Stimulated activated CD8-positive, alpha-beta memory T cell treated with anti-CD3 and anti-CD28 coated beads, Interleukin-12 subunit alpha, Interleukin-12 subunit beta, amount 100 ng/mL, for 1 hour (primary cell): ENCODE results near the gene ANKRD23.

ENCODE experiments used
- DNase-seq: peaks from one replicate; pipeline ENCODE4 v3.0.0-alpha.2; 2020; ENCODE audit warnings: low read depth

ANKRD23 gene

GRCh38 chr2:96877042-96877451 is 33.2 kb upstream of the ANKRD23 start:
- no peak for DNase-seq

GRCh38 chr2:96876269-96877041 is 32.6 kb upstream of the ANKRD23 start:
- no peak for DNase-seq

- DNase-seq: no peak
Observed at GRCh38 chr2:96875498-96876268, 31.9 kb upstream of the ANKRD23 start.

- DNase-seq: no peak
Observed at GRCh38 chr2:96874198-96874831, 30.5 kb upstream of the ANKRD23 start.

- no peak for DNase-seq
Observed at GRCh38 chr2:96873651-96874096, 29.9 kb upstream of the ANKRD23 start.

GRCh38 chr2:96872591-96873349 is 28.9 kb upstream of the ANKRD23 start:
- no peak for DNase-seq

- no peak for DNase-seq
Observed at GRCh38 chr2:96870626-96871255, 26.9 kb upstream of the ANKRD23 start.

- DNase-seq: no peak
Observed at GRCh38 chr2:96869822-96870625, 26.2 kb upstream of the ANKRD23 start, which contains the start of gene SEMA4C. TSS of gene SEMA4C (minus strand) at chr2:96870080. CDS start at chr2:96867886, 2,194 bp downstream.

GRCh38 chr2:96869281-96869821 is 25.5 kb upstream of the ANKRD23 start:
- DNase-seq: no peak

- DNase-seq: no peak
Observed at GRCh38 chr2:96868555-96869280, 24.9 kb upstream of the ANKRD23 start.

GRCh38 chr2:96867756-96868554 is 24.1 kb upstream of the ANKRD23 start:
- no peak for DNase-seq

- DNase-seq: no peak
Observed at GRCh38 chr2:96866986-96867755, 23.4 kb upstream of the ANKRD23 start.

GRCh38 chr2:96866586-96866985 is 22.8 kb upstream of the ANKRD23 start:
- no peak for DNase-seq

GRCh38 chr2:96866149-96866548 is 22.3 kb upstream of the ANKRD23 start:
- DNase-seq: no peak

- no peak for DNase-seq
Observed at GRCh38 chr2:96865654-96866053, 21.8 kb upstream of the ANKRD23 start.

GRCh38 chr2:96864343-96865091 is 20.7 kb upstream of the ANKRD23 start:
- no peak for DNase-seq
